T1000 (cell line): ENCODE data around the gene EPN2.
"Not testable (repeated sequence)": the region's sequence is repeated elsewhere in the genome, so short reads cannot be mapped to it uniquely, and the experiment has no call there.

ENCODE experiments used
- DNase-seq: peaks from one replicate; lab custom pipeline; 2025; ENCODE audit warnings: mixed read lengths; lab: John Stamatoyannopoulos, UW

EPN2 gene

GRCh38 chr17:19268611-19269010, 31.4 kb downstream of the EPN2 start:
- DNase-seq = no peak

DNA sequence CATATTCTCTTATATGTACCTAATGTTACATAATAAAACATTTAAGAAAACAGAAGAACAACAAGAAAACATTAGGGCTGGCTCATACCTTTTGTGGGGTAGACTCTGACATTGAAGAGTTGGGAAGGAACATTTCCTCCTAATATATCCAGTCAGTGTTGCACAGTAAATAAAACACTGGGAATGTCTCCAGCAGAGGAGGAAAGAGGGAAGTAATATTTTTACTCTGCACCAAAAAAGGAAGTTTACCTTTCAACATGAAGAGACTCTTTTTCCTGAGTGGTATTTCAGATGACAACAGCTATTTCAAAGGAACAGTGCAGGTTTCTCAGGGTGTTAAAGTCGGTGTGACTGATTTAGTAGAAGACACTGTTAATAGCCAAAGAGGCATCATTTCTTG, 31.9 kb downstream of the EPN2 start:
- DNase-seq = no peak

DNA sequence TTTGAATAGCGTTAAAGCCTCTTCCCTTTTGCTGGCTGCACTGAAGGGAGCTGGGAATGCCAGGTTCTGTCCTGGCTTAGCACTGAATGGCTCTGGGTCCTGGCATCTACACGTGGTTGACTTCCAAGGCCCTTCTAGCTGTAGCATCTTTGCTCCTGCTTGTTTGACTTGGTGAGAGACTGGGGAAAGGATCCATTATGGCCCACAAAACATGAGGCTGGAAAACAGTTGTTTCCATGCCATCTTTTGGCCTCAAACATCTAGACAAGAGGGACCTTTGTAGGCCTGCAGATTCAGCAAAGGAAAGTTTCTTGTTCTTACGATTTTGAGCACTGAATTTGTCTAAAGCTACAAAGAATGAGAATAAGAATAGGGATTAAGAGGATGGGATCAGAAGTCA, 32.5 kb downstream of the EPN2 start:
- DNase-seq = no peak

DNA sequence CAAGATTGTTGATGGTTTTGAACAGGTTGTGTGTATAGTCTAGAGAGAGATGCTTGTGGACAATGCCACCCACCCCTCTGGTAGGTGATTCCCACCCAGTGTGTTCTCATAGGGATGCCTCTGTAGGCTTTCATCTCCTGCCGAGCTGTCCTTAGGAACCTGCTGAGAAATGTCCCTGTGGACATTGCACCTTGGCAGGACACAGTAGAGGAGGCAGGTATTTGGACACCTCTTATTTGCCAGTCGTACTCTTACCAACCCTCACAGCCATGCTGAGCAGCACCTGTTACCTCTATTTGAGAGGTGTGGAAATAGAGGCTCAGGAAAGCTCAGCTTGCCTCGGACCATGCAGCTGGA, 33.2 kb downstream of the EPN2 start:
- DNase-seq = no peak

DNA sequence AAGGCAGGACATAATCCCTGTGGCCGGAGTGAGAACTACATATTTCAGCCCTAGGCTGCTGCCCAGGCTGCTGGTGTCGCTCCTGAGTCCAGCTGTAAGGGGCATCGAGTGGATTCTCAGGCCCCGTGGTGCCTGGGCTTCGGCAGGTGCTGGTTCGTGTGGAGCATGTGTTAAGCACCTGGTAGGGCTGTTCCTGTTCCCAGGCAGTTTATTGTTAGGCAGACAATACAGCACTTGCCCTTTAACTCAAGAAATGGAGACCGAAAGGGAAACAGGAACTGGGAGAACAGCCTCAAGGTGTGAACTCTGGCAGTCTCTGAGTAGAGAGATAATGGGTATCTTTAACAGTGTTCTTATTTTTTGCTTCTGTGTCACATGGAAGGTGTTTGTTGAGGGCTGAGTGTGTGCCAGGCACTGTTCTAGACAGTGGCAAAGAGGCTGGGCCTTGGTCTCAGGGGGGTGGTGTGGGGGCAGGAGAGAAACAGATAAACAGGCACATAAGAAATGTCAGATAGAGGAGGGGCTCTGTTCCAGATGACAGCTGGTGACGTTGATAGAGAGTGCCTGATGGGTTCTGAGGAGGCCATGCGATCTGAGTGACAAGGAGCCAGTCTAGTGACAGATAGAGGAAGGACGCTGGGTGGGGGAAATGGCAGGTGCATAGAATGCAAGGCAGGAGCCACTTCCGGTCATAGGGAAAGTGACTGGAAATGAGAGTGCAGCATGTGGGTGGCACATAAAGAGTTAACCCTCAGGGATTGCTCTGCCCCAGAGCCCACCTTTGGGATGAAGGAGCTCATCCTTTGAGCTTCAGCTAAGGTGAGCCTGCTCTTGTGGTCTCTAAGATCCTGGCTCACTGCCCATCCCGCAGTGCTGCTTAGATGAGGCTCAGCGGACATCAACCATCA, 33.8 kb downstream of the EPN2 start:
- no peak for DNase-seq

DNA sequence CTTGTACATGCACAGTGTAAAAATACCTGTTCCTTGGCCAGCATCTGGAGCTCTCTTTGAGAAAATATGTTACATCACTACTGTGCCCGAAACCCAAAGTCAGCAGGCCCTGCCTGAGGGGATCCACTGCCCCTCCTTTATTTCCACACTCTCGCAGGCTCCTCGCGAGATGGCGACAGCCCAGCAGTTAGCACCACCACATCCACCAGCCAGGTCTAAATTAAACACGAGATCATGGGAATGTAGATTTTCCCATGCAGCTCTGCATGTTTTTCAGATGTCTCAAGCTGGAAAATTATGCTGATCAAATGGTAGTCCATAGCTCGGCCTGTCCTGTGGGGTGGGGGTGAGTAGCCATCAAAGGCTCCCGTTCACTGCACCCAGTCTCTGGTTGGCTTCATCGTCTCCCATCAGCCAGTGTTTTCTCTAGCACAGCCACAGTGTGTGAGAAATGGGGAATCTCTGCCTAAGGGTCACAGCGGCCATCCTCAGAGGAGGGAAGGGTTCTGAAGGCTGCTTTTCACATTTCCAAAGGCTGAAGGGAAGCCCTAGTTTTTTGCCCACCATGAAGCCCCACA, 34.7 kb downstream of the EPN2 start:
- no peak for DNase-seq

DNA sequence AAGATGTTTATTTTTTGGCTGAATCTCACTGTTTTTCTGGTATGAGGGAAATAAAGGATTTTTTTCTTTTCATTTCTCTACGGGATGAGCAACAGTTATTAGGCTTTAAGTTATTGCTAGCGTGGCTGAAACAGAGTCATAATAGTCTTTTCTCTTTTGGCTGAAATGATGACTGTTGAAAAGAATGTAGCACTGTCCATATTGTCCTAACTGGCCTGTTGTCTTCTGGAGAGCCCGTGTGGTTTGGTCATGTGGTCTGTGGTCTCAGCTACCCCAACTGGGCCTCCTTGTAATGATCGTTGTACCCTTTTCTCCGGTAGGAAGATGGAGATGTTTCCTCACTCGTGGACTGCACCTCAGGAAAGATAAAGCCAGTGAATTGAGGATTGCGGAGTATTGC, 36.6 kb downstream of the EPN2 start:
- DNase-seq = no peak

DNA sequence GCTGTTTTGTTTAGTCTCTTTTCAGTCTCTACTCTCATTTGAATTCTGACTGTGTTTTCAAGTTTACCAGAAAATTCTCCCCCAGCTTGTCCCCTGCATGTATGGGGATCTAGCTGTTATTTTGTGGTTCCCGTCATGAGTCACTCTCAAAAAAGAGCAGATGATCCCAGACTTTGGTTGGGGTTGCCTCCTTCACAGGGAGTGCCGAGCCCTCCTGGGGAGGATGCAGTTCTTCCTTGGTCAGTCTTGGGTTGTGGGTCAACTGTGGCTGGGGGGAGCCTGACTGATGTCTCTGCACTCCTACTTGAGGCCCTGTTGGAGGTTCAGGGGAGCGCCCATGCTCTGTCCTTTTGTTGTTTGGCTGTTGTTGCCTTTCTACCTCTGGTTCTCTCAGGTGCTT, 37.7 kb downstream of the EPN2 start:
- no peak for DNase-seq

GRCh38 chr17:19275457-19276127, 38.4 kb downstream of the EPN2 start:
- no peak for DNase-seq

DNA sequence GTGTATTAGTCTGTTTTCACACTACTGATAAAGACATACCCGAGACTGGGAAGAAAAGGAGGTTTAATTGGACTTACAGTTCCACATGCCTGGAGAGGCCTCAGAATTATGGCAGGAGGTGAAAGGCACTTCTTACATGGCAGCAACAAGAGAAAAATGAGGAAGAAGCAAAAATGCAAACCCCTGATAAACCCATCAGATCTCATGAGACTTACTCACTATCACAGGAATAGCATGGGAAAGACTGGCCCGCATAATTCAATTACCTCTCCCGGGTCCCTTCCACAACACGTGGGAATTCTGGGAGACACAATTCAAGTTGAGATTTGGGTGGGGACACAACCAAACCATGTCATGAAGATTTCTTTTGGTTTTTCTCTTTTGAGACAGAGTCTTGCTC, 41.1 kb downstream of the EPN2 start:
- DNase-seq = not testable (repeated sequence)

- DNase-seq = no peak
These were observed 41.6 kb downstream of the EPN2 start for GRCh38 chr17:19278729-19279128.

DNA sequence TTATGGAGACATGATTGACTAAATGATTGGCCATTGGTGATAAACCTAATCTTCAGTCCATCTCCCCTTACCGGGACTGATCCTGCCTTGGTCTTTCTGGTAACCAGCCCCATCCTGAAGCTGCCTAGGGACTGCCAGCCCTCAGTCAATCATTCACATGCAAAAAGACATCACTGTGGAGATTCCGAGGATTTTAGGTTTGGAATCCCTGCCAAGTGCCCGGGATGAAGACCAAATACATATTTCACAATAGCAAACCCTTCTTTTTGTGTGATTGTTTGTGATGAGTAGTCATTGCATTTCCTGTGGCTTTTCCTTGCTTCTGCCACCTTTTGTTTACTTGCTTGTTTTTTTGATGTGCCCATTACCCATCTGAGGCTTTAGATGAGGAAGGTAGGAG, 44.0 kb downstream of the EPN2 start:
- DNase-seq = no peak

DNA sequence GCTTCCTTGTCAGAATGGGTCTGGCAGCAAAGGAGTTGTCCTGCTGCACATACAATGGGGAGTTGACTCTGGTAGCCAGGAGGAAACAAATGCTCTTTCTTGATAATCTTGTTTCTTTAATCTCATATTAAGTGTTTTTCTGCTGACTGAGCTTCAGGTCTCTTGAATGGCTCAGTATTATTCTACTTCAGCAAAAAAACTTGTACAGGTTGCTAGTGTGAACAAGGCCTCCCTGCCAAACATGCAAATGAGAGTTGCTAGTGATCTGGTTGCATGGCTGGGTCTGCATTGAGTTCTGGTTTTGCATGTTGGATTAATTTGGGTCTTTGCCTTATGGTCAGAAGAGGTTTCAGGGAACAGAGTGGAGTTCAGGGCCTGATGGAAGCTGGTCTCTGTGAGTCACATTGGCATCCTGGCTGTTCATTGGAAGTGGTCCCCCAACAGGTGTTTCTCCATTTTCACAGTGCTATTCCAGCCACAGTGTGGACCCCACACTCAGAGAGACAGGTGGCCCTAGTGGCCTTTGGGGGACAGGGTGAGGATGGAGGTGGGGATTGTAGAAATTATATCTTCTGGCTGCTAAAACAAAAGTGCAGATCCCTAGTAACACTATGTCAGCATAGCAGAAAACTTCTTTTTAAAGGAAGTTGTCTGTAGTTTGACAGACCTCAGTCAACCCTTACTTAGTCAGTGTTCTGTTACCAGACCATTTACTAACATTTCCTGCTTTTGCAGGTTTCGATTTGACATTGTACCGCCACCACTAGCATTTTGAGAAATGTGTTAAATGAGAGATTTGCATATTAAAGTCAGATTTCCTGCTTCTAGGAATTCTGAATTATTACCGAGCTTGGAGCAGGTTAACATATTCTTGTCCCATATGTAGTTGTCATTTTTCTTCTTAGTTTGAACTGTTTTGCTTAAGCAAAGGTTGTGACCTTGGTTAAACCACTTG, 47.1 kb downstream of the EPN2 start:
- no peak for DNase-seq

DNA sequence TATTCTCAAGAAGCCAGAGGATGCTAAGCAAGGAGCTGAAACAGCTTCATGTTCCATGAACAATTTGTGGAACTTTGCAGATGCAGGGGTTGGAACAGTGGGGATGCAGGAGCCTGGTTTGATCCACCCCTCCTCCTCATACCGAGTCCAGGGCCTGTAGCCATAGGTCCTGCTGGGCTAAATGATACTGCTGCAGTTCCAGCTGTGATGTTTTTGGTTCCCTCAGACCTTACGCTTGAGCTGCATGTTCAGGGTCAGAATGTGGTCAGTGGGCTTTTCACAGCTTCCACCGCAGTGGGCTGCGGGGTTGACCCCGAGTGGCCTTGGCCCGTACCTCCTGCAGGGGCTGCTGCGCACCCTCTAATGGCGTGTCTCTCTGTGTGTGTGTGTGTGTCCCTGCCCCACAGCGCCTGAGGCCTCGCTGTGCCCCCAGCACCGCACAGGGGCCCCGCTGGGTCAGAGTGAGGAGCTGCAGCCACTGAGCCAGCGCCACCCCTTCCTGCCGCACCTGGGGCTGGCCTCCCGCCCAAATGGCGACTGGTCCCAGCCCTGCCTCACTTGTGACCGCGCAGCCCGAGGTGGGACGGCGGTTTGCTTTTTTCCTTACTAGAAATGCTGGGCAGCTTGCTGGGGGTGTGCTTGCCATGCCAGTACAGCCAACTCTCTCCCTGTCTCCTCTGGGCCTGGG, 48.2 kb downstream of the EPN2 start:
- DNase-seq = no peak

DNA sequence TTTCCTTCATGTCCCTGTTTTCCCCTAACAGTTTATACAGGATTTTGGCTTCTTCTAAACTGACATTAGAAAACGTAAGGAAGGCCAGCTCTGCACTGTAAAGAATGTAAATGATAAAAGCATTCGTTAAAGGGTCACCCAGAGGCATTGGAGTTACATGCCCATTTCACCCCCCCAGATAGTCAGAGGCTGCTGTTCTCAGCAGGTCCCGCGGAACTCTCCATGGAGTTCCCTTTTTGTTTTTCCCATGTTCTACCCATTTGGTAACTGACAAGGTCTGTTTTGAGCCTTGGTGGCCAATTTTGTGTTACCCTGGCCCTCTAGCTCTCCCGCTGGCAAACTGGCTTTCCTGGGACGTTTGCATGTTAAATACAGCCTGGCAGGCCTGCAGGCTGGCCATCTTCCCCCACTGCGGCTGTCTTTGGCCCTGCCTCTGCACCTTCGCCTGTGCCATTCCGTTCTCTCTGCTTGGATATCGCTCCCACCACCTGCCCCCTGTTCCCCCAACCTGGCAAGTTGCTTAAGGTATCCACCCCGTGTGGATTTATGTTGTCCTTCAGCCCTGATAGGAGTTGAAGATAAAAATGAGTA, 49.7 kb downstream of the EPN2 start:
- DNase-seq = no peak

DNA sequence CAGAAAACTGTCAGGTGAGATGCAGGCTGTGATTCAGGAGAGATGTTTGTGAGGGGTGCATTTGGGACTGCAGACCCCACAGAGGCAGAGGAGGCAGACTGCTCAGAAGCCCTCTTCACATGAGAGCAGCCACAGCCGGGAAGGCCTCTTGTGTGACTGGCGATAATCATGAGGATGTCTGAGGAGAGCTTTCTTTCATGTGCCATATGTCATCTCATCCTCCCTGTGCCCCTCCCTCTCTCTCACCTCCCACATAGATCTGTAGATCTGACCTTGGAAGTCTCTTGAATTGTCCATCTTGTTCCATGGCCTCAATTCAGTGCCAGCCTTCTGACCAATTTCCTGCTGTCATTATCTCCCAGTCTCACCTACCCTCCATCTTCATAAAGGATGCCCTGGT, 50.5 kb downstream of the EPN2 start:
- no peak for DNase-seq

DNA sequence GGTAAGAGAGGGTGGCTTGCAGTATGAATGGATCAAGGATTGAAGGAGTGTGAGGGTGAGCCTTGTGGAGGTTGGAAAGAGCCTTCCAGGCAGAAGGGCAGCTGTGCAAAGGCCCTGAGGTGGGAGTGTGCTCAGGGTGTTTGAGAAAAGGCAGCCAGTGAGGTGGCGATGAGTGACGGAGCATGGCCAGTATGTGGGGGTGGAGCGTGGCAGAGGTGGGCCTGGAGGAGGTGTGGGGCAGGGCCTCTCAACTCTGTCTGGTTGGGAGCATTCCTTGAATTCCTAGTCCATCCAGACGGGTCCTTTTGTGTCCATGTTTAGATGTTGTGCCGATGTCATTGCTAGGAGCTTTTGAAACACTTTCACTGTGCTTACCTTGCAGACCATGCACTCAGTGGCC, 51.3 kb downstream of the EPN2 start:
- no peak for DNase-seq

DNA sequence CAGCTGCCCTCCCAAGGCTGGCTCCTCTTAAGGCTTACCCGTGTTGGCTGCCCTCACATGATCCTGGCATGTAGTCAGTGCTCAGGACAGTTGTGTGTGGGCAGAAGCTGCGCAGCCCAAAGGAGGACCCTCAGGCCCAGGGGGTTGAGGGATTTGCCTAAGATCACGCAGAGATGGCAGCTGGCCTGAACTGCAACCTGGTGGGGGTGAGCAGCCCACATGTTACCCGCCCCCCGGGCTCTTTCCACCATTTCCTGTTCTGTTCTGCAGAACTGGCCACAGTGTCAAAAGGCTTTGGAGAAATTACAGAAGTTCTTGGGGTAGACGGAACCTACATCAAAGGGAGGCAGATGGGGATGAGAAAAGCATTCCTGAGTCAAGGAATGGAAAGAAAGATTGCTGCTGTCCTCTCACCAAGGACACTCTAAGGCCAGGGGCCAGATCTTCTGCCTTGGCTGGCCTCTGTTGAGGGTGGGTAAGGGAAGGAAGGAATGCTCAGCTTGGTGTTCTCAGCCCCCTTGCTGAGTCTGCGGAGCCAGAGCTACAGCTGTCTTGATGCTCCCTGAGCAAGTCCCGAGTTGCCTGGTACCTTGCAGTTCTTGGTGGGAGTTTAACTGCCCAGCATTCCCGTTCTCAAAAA, 53.0 kb downstream of the EPN2 start:
- DNase-seq = no peak

DNA sequence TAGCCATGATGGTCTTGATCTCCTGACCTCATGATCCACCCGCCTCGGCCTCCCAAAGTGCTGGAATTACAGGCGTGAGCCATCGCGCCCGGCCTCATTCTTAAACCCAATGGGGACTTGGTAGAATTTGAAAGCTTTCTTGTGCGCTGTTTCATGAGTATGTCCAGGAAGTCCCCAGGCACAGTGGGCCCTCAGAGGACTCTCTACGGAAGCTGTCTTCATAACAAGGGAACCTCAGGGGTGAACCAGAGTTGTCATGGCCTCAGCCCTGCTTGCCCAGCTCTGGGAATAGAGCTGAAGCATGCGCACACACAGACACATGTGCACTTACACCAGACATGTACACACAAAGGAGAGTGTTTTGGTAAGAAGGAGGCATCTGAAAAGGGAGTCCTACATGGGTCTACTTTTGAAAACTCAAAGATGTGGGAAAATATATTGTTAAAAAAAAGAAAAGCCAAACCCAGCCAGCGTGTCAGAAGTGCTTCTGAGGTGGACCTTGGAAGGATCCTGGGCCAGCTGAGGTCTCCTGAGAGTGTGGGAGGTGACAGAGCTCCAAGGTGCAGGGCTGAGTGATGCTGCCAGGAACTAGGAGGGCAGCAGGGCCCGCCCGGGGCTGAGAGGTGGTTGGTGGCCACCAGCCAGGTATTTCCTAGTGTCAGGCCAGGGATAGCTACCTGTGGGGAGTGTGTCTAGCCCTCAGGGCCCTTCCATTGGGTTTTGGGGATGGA, 54.6 kb downstream of the EPN2 start:
- DNase-seq = no peak

DNA sequence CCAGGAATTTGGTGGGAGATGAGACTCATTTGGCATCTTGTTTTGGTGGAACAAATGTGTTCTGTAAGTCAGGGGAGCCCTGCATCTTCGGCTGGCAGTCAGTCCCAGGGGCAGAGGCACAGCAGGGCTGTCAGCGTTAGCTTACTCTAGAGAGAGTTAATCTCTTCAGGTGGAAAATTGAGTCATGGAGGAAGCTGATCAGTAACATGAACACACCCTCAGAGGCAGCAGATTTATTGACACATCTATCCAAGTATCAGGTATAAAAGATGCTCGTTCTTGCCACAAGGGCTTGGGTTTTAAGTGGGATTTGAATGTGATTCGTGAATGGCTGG, 55.2 kb downstream of the EPN2 start:
- no peak for DNase-seq
